Right cardiac atrium (tissue), 5 donors: ENCODE results near the gene RTTN. TPM values are rescaled to one million over a fixed set of nuclear protein-coding genes. Genes with fewer than 3 reads are reported as not detected.
"Not testable (repeated sequence)": the region's sequence is repeated elsewhere in the genome, so short reads cannot be mapped to it uniquely, and the experiment has no call there.

Experiments
- ATAC-seq, 2 donors: fragments of 200-7000 bp; cut with Tn5 transposase; one replicate each; pipeline versions ENCODE4 v1.8.0 to v1.9.1; 2020; ENCODE audit warnings: moderate library complexity in 2 of 2, mild to moderate bottlenecking in 1 of 2
- DNase-seq, 3 donors: peaks; one replicate each; pipeline ENCODE4 v3.0.0-alpha.2; 2020
- H3K27ac ChIP-seq: one replicate; pipeline ENCODE4 v1.5.1; 2013; ENCODE audit warnings: mild to moderate bottlenecking, low read length, control low read depth, moderate library complexity
- H3K27me3 ChIP-seq: one replicate; pipeline ENCODE4 v1.6.1; 2013; ENCODE audit not compliant: control insufficient read depth, insufficient read depth
- H3K4me1 ChIP-seq: one replicate; pipeline ENCODE4 v1.6.1; 2013; ENCODE audit warnings: low read length; ENCODE audit not compliant: control insufficient read depth, insufficient read depth
- H3K4me3 ChIP-seq: one replicate; pipeline ENCODE4 v1.5.1; 2013; ENCODE audit warnings: low read length, control low read depth
- H3K9me3 ChIP-seq: one replicate; pipeline ENCODE4 v1.6.1; 2013; ENCODE audit warnings: low read length; ENCODE audit not compliant: control insufficient read depth
- WGBS: extraction: QIAGEN DNeasy Blood & Tissue Kit; methylation state at CpG from one replicate; pipeline ENCODE4 v1.1.7; 2013; 5-methylcytosine and 5-hydroxymethylcytosine counted together
- intact Hi-C, 4 donors: fragments of 100-400 bp; cut with DNase I; formaldehyde crosslinking; loops; one replicate each; pipeline versions ENCODE4 v1.11.0 to v1.14.0; 2022 to 2023
- polyA plus RNA-seq: library from polyadenylated mRNA; stranded (reverse); fragments of 200-250 nt; gene quantifications from one replicate; pipeline ENCODE4 v1.2.3, GENCODE V29; 2013
- total RNA-seq, 4 donors: library from RNA; stranded (reverse); fragmentation: NEBNext Ultra II Directional; extraction: Animal tissue kit (Norgen Biotek cat#: 25700); gene quantifications; one replicate each; pipeline ENCODE4 v1.2.1, GENCODE V29; 2021
- donor health status: healthy with polysubstance abuse.
- donor health status: DM: no; HTN: yes; CAD: no.
- donor health status: DM: no; HTN: no; CAD: no.
- donor health status: DM: no; HTN: yes; CAD: no; lungs with severe emphysema.
- donor health status: DM: yes; HTN: yes; CAD: no.

RTTN gene
- total and polyA plus RNA-seq, 5 donors = 3.8 to 7.9 (median 6.9) TPM

DNA sequence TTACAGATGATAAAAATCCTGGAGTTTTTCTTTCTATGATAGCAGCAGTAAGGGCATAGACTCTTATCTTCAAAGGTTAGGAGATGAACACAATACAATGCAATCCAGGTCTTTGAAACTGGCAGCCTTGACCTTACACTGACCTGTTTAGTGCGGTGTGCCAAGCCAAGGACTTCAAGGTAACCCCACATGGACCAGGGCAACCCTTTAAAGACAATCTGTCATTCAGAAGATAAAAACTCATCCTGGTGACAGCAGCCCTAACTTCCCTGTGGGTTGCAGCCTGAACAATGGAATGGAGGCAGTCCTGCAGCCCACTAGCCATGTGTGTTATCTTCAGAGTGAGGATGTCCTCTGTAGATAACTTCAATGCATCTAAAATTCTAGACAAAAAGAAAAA, 78.1 kb downstream of the RTTN start:
- 63% methylated on average over 1 of the region's 1 CpG for WGBS
- no peaks in the 10 kb centered on the region for H3K27me3 ChIP-seq
- intact Hi-C loops = no loop called here

DNA sequence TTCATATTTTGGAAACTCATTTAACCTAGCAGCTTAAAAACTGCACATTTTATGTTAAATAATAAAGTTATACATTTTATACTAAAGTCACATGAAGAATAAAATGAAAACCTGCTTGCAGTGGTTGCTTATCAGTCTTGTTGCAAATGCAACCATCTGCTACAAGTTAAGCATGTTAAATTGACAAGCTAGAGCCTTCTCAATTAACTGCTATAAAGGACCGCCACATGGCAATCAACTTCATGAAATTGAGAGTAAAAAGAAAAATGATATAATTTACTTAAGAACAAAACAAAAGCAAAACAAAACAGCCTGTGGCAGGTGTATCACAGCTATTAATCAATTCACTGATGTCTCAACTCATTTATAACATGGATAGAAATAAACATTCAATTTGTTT, 78.7 kb downstream of the RTTN start:
- no peaks in the 10 kb centered on the region for H3K27me3 ChIP-seq
- no peak overlapping the region for H3K4me3 ChIP-seq
- no peak overlapping the region for H3K27ac ChIP-seq
- DNase-seq = no peak
- H3K9me3 ChIP-seq = no peaks in the 10 kb centered on the region
- peaks cover 2% of the 10 kb centered on the region for H3K4me1 ChIP-seq
- ATAC-seq = no peak
- 99% methylated on average over 1 of the region's 1 CpG for WGBS
- intact Hi-C loops = no loop called here

More for the DNA sequence above, 78.1 kb downstream of the RTTN start:
- ATAC-seq = no peak
- no peak overlapping the region for H3K27ac ChIP-seq
- no peak for DNase-seq
- no peak overlapping the region for H3K4me3 ChIP-seq
- no peaks in the 10 kb centered on the region for H3K9me3 ChIP-seq
- peaks cover 2% of the 10 kb centered on the region for H3K4me1 ChIP-seq

DNA sequence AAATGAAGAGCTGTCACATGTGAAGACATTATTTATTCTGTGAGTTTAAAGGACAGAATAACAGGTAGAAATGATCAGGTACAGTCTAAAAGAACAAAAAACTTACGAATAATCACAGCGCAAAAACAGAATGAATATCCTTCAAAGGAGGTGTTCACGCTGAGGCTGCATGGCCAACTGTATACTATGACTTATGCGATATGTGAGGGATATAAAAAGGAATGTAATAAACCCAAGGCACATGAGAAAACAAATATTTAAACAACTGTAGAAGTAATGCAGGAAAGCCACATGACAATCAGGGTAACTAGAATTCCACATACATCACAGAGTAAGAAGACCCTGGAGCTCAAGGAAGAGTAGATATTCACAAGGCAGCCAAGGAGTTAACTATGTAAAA, 81.3 kb downstream of the RTTN start:
- no peaks in the 10 kb centered on the region for H3K9me3 ChIP-seq
- DNase-seq = no peak
- no peak for ATAC-seq
- H3K4me1 ChIP-seq = peaks cover 2% of the 10 kb centered on the region
- no peaks in the 10 kb centered on the region for H3K27me3 ChIP-seq
- 96% methylated on average over 4 of the region's 4 CpGs for whole genome bisulfite sequencing
- intact Hi-C loops = no loop called here
- H3K4me3 ChIP-seq = no peak overlapping the region
- no peak overlapping the region for H3K27ac ChIP-seq

DNA sequence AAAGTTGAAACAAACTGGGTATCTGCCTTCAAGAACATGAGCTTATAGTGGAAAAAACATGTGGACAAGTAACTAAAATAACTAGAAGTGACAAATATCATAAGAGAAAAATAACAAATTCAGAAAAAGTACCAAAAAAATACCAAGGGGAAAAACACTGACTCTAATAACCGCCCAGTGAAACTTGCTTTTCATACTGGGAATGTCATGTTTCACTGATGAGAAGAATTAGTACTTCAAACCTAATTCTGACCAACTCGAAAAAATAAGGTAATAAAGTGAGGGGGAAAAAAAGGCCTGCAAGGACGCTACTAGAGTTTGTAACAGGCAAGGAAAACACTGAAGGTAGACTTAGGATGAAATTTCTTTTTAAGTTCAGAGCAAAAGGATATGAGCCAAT, 83.6 kb downstream of the RTTN start:
- H3K9me3 ChIP-seq = no peaks in the 10 kb centered on the region
- DNase-seq (no peak), ATAC-seq (no peak)
- no peaks in the 10 kb centered on the region for H3K4me1 ChIP-seq
- intact Hi-C loops = no loop called here
- WGBS = 94% methylated on average over 3 of the region's 3 CpGs
- no peaks in the 10 kb centered on the region for H3K27me3 ChIP-seq
- H3K27ac ChIP-seq = no peak overlapping the region
- H3K4me3 ChIP-seq = no peak overlapping the region

DNA sequence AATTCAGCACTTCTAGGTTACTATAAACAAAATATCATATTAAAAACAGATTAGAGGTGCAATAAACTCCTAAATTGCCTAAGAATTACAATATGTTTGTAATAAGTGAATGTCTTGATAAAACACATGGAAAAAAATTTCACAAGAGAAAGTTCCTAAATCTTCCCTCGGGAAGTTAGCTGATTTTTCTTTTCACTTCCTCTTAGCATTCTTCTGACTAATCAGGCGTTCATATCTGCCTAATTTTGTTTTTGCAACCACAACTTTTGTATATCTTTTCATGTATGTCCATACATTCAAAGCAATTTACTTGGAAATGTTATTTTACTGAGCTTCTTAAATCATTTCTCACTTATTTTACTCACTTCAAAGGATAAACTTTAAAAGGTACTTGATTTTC, 88.5 kb downstream of the RTTN start:
- Histone ChIP-seq H3K27ac (no peak overlapping the region), H3K4me1 (no peaks in the 10 kb centered on the region), H3K4me3 (no peak overlapping the region), H3K27me3 (no peaks in the 10 kb centered on the region), H3K9me3 (no peaks in the 10 kb centered on the region)
- ATAC-seq (no peak), DNase-seq (no peak)
- 53% methylated on average over 2 of the region's 2 CpGs for WGBS
- intact Hi-C loops = no loop called here

DNA sequence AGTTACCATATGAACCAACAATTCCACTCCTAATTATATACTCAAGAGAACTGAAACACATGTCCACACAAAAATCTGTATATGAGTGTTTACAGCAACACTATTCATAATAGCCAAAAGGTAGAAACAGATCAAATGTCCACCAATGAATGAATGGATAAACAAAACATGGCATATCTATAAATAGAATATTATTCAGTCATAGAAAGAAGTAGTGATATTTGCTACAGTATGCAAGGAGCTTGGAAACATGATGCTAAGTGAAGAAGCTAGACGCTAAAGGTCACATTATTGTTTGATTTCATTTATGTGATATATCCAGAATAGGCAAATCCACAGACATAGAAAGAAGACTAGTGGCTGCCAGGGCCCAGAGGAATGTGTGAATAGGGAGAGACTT, 92.0 kb downstream of the RTTN start:
- Histone ChIP-seq H3K4me3 (no peak overlapping the region), H3K27ac (no peak overlapping the region), H3K27me3 (no peaks in the 10 kb centered on the region), H3K4me1 (no peaks in the 10 kb centered on the region), H3K9me3 (no peaks in the 10 kb centered on the region)
- ATAC-seq (no peak), DNase-seq (no peak)
- whole genome bisulfite sequencing = 98% methylated on average over 1 of the region's 1 CpG
- intact Hi-C loops = no loop called here

DNA sequence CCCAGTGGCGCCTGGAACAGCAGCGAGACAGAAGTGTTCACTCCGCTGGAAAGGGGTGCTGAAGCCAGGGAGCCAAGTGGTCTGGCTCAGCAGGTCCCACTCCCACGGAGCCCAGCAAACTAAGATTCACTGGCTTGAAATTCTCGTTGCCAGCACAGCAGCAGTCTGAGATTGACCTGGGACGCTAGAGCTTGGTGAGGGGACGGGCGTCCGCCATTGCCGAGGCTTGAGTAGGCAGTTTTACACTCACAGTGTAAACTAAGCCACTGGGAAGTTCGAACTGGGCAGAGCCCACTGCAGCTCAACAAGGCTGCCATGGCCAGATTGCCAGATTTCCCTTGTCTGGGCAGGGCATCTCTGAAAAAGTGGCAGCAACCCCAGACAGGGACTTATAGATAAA, 94.8 kb downstream of the RTTN start:
- Histone ChIP-seq H3K4me1 (no peaks in the 10 kb centered on the region), H3K9me3 (no peaks in the 10 kb centered on the region), H3K27ac (no peak overlapping the region), H3K27me3 (no peaks in the 10 kb centered on the region), H3K4me3 (no peak overlapping the region)
- WGBS = 95% methylated on average over 11 of the region's 11 CpGs
- ATAC-seq (no peak), DNase-seq (peak in 1 of 3 donors; percentile 19)
- intact Hi-C loops = no loop called here

DNA sequence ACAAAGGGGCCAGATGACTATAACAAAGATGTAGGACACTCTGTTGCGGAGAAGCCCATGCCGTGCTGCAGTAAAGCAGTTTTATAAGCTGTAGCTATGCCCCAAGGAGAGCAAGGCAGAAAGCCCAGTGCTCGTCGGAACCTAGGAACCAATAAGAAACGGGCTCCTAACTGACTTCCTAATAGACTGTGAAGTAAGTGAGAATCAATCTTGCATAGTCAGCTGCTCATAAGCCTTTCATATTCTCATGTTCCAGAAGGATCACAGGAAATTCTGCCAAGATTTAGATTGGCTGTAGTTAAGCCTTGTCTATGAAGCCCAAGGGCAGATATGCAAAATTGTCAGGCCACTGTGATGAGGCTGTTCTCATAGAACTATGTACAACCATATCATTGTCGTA, 98.4 kb downstream of the RTTN start:
- DNase-seq = peak in 1 of 3 donors; percentile 52
- ATAC-seq = peak in 1 of 2 donors; percentile 74
- no peaks in the 10 kb centered on the region for H3K9me3 ChIP-seq
- WGBS = 63% methylated on average over 6 of the region's 6 CpGs
- no peaks in the 10 kb centered on the region for H3K27me3 ChIP-seq
- H3K4me3 ChIP-seq = no peak overlapping the region
- H3K4me1 ChIP-seq = no peaks in the 10 kb centered on the region
- intact Hi-C loops = no loop called here
- no peak overlapping the region for H3K27ac ChIP-seq

DNA sequence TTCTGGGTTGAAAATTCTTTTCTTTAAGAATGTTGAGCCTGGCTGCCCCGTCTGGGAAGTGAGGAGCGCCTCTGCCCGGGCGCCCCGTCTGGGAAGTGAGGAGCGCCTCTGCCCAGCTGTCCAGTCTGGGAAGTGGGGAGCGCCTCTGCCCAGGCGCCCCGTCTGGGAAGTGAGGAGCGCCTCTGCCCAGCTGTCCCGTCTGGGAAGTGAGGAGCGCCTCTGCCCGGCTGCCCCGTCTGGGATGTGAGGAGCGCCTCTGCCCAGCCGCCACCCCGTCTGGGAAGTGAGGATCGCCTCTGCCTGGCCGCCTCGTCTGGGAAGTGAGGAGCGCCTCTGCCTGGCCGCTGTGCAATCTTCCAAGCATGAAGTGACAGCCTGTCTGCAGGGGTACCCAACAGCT, 102.6 kb downstream of the RTTN start:
- H3K9me3 ChIP-seq, ATAC-seq, intact Hi-C loops, H3K27ac ChIP-seq, H3K4me1 ChIP-seq, H3K27me3 ChIP-seq, H3K4me3 ChIP-seq: not testable (repeated sequence)
- 93% methylated on average over 22 of the region's 22 CpGs for WGBS
- peak in 1 of 3 donors; percentile 32 for DNase-seq

DNA sequence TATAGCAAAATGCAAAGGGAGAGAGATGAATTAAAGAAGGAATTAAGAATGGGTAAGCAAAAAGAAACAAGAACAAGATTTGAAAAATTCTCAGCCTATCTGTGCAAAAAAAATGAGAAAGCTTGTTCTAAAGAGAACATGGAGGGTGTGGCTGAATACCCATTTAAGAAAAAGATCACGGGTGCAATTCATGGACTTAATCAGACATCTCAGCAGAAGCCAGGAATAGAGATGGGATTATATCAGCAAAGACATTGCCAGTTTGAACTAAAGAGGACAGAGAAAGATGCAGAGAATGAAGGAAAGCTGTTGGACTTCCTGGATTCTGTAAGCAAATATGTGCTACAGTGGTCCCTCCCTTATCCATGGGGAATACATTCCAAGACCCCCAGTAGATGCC, 115.6 kb downstream of the RTTN start:
- intact Hi-C loops = loop anchor here in 3 of 4 donors (5.0 to 10.0 kb wide), 2 partner anchors 455 to 1243 kb away; no protein-coding TSS in a partner anchor
- ATAC-seq = no peak
- 50% methylated on average over 1 of the region's 1 CpG for WGBS
- no peaks in the 10 kb centered on the region for H3K27me3 ChIP-seq
- DNase-seq = no peak
- no peak overlapping the region for H3K27ac ChIP-seq
- H3K4me3 ChIP-seq = no peak overlapping the region
- no peaks in the 10 kb centered on the region for H3K9me3 ChIP-seq
- H3K4me1 ChIP-seq = no peaks in the 10 kb centered on the region

DNA sequence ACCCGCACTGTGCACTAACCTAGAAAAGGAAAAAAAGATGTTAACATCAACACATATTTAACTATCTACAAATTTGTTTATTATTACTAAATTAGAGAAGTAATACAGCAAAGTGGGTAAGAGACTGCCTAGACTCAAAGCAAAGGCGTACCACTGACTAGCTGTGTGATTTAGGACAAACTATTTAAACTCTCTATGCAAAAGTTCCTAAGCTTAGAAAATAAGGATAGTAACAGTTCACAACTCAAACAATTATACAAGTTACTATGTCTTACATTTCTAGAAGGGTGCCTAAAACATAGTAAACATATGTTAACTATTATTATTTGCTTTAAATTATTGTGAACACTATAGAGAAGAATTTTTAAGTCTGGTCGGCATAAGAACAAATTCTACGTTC, 119.4 kb downstream of the RTTN start:
- ATAC-seq = no peak
- H3K27ac ChIP-seq = no peak overlapping the region
- no peak for DNase-seq
- no peaks in the 10 kb centered on the region for H3K27me3 ChIP-seq
- no peaks in the 10 kb centered on the region for H3K9me3 ChIP-seq
- WGBS = 79% methylated on average over 4 of the region's 4 CpGs
- no peaks in the 10 kb centered on the region for H3K4me1 ChIP-seq
- no peak overlapping the region for H3K4me3 ChIP-seq
- intact Hi-C loops = loop anchor here in 3 of 4 donors (5.0 to 10.0 kb wide), 2 partner anchors 451 to 1239 kb away; no protein-coding TSS in a partner anchor

DNA sequence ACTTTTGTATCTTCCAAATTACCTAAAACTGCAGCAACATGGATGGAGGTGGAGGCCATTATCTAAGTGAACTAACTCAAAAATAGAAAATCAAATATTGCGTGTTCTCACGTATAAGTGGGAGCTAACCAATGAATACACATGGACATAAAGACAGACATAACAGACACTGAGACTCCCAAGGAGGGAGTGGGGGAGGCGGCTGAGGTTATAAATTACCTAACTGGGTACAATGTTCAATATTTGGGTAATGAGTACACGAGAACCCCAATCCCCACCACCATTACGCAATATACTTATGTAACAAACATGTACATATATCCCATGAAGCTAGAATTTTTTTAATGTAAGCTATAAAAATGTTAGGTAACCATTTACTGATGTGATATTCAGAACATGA, 119.8 kb downstream of the RTTN start:
- no peaks in the 10 kb centered on the region for H3K27me3 ChIP-seq
- no peaks in the 10 kb centered on the region for H3K9me3 ChIP-seq
- H3K4me1 ChIP-seq = no peaks in the 10 kb centered on the region
- intact Hi-C loops = loop anchor here in 3 of 4 donors (5.0 to 10.0 kb wide), 2 partner anchors 451 to 1238 kb away; no protein-coding TSS in a partner anchor
- H3K27ac ChIP-seq = no peak overlapping the region
- 74% methylated on average over 5 of the region's 5 CpGs for WGBS
- DNase-seq = no peak
- no peak overlapping the region for H3K4me3 ChIP-seq
- ATAC-seq = no peak
